H54 (cell line): ENCODE data around the gene GAS7.

Experiments
- DNase-seq: peaks from one replicate; pipeline ENCODE4 v3.0.0; 2011; ENCODE audit warnings: low spot score, mixed read lengths; ENCODE audit not compliant: insufficient read length
- FAIRE-seq: peaks from 3 replicates; lab custom pipeline; 2011; peaks lifted over from hg19 to GRCh38; lab: Jason Lieb, UNC
- POLR2A ChIP-seq: IDR thresholded peaks from 2 replicates; pipeline ENCODE4 v1.6.1; 2011; ENCODE audit warnings: low read depth, mild to moderate bottlenecking, low read length

Gene GAS7

DNA sequence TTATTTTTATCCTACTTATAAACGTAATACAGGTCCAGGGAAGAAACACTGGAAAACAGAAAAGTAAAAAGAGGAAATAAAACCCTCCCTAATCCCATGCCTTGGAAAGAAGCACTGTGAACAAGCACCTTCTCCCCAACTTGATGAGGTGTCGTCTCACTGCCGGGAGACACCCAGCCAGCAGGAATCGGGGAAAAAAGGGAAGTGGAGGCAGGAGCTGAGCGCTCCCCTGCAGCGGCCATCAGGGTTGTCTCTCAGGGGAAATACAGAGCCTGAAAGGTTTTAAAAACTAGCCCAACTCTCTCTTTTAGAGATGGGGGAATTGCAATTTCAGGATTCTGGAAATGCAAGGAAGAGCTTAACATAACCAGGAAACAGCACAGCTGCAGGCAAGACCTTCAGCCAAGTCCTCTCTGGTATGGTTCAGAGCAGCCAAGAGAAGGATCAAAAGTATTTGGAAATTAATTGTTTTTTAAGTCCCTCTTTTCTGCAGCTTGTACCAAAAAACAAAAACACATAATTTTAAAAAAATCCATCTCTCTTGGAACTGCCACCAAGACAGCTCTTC, 197.0 kb downstream of the GAS7 start:
- no peak for DNase-seq
- FAIRE-seq: no peak

DNA sequence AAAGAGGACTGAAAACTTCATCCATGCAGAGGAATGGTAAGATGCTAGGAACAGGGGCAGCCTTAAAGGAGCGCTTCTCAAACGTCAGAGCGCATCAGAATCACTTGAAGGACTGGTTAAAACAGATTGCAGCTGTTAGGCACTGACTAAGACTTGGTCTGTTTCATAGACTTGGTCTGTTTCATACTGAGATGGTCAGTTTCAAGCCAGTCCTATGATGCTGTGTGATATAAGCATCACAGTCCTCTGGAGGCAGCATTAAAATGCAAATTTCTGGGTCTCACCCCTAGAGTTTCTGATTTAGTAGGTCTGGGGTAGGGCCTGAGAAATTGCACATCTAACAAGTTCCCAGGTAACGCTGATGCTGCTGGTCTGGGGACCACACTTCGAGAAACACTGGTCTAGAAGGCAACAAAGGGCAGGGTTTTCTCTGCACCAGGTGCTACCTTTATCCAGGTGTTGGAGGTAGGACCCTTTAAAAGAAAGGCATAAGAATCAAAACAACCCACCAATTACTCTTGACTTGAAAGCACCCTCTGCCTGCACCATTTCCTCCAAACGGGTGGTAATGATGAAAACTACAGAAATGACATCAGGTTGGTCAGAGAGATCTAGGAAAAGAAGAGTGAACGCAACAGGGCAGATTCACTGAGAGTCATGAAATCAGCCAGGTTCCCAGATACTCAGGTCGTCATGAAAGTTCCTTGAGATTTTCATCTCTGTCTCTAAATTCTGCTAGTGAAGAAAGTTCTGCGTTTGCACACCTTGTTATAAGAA, 198.3 kb downstream of the GAS7 start:
- DNase-seq (no peak), FAIRE-seq (no peak)
- TF ChIP-seq POLR2A: no peak

More for the DNA sequence above, 197.0 kb downstream of the GAS7 start:
- TF ChIP-seq POLR2A: no peak

DNA sequence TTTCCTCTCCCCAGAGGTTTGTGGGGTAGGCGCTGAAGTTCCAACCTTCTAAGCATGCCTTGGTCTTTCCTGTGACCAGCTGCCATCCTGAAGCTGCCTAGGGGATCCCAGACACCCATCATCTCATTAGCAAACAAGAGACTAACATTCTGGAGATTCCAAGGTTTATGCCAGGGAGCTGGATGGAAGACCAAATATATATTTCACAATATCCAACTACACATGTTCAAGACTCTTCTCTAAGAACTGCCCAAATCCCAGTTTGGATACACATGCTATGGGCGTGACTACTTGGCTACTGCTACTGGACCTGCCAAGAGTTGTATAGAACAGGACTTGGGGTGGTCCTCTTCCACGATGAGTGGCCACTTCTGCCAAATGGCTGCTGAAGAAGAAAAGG, 200.3 kb downstream of the GAS7 start:
- DNase-seq (no peak), FAIRE-seq (no peak)
- no peak for TF ChIP-seq POLR2A

DNA sequence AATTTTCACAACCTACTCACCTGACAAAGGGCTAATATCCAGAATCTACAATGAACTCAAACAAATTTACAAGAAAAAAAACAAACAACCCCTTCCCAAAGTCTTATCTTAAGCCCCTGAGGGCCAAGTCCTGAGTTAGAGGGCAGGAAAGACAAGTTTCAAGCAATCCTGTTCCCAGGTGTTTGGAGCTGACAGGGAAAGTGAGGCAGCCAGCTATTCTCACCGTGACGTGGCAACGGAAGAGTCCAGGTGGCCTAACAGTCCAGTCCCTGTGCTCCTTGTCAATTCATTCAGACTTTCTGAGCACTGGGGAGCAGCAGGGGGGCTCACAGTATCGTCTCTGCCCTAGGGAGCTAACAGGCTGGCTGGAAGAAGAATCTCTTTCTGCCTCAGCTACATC, 203.6 kb downstream of the GAS7 start:
- TF ChIP-seq POLR2A: no peak
- FAIRE-seq (no peak), DNase-seq (no peak)

DNA sequence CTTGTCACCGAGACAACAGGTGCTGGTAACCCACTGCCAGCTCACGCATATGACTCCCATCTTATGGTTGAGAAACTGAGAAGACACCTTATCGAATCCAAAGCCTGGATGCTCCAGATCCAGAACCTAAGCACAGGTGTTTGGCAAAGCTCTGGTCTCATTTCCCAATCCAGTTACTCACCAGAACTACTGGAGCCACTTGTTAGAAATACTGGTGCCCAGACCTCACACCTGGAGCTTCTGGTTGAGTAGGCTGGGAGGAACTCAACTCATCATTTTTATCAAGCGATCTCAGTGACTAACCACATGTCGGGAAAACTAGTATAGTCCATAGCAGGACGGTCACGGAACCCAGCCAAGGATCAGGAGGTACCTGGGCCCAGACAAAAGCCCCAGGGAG, 206.6 kb downstream of the GAS7 start:
- FAIRE-seq: no peak
- DNase-seq: no peak
- TF ChIP-seq POLR2A: no peak

DNA sequence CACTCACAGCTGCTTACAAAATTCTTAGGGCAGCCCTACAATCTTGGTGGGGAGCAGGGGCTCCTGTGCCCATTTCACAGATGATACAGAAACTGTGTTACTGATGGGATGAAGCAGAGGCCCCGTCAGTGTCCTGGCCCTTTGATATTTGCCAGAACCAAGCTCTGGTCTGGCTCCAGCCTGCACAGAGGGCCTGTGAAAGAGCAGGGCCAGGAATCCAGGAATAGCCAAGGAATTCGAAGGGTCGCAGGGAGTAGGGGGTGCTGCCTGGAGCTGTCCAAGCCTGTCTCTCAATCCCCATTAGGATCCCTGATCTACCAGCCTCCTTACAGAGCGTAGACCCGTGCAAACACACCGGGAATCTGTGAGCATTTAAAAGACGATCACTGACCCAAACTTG, 207.1 kb downstream of the GAS7 start:
- TF ChIP-seq POLR2A: no peak
- no peak for FAIRE-seq
- no peak for DNase-seq

DNA sequence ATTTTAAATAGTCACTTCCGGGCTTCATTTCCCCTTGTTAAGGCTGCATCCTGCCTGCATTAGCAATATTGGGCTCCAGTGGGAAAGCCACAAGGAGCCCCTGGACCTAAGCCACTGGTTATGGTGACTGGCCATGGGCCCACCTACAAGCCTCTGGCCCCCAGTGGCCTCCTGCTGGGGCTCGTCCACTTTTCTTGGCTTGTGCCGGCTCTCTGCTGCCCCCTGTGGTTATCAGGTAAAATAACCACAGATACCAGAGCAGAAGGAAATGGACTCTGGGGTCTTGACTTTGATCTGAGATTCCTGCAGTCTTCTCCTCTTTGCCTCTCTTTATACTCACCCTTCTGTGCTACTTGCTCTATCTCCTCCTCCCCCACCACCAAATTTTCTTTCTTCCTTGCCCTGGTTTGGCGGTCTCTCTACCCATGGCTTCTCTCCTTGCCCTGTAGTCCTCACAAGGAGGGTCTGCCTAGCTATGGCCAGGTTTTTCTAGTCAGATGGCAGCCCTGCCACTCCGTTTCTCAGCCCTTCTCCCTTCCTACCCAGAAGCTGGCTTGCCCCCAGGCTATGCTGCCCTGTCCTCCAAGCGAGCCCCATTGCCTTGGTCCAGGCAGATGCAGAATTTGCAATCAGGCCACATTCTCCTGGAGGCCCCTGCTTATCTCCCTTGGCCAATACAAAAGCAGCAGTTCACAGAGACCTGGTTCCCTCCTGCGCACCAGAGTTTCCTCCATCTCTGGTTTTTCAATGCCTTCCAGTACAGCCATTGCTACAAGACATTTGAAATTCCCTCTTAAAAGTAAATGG, 210.4 kb downstream of the GAS7 start:
- no peak for TF ChIP-seq POLR2A
- DNase-seq (peak; percentile 55), FAIRE-seq (no peak)

DNA sequence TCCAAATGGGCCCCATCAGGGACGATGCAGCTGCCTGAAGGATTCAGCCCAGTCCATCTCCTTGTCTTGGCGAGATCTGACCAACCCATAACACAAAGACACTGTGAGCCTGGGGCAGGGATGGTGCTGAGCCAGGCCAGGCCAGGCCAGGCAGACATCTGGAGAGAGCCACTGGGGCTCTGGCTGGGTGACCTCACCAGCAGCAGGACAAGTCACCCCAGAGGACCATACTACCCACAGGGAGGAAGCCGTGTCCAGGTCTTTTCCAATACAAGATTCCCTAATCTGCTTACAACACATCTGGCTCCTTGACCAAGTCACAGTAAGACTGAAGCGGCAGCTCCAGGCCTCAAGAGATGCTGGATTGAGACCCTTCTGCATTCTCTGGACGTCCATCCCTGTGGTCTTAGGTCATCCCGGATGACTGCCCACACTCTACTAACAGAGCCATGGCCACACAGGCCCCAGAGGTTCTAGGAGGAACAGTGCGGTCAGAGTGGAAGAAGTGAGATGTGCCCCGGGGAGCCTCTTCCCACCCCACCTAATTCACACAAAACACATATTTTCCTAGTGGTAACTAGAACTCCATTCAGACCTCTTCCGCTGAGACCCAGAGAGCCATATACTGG, 211.5 kb downstream of the GAS7 start:
- TF ChIP-seq POLR2A: no peak
- no peak for DNase-seq
- no peak for FAIRE-seq

DNA sequence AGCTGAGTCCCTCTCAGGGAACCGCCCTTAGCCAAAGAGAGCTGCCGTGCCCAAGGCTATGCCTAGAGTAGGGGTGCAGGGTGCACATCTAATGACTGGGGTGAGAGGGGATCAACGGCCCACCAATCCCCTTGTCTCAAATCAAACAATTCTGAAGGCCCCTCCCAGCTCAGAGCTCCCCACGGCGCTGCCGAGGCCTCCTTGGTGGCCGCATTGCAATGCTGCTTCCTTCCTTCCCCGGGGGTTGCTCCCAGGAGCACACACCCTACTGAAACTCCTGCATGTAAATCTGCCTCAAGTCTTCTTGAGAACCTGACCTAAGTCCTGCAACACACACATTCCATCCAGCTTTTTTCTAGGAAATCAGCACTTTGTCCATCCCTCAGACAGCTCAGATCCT, 212.8 kb downstream of the GAS7 start:
- DNase-seq (no peak), FAIRE-seq (no peak)
- no peak for TF ChIP-seq POLR2A

DNA sequence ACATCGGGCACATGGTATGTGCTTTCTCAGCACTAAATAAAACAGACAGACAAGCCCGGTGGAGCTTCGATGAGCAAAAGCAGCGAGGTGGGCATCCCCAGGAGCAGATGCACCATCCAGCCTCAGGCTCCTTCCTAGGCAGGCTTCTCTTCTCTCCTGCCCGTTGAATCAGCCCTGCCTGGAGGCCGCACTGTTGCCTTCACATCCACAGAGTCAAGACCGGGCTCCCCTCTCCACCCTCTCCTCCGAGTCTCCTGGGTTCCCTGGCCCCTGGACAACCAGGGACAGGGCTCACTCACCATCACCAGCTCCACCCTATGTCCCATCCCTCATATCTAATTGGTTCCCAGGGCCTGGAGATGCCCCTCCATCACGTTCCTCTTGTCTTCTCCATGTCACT, 213.6 kb downstream of the GAS7 start:
- TF ChIP-seq POLR2A: no peak
- DNase-seq (no peak), FAIRE-seq (no peak)

DNA sequence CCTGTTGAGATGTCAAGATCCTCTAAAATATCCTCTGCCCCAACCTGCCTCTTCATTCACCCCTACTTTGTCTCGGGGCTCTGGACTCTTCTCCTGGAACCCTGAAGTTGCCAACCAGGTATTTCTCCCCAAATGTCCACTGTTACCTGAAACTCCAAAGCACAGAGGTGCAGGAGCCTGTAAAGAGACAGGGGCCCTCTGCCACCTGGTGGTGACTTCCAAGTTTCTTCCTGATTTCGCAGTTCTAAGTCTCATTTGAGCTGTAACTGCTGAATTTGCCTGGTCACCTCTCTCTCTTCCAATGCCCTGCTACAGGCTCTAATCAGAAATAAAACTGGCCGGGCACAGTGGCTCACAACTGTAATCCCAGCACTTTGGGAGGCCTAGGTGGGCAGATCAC, 216.2 kb downstream of the GAS7 start:
- TF ChIP-seq POLR2A: no peak
- peak; percentile 12 for DNase-seq
- FAIRE-seq: no peak

DNA sequence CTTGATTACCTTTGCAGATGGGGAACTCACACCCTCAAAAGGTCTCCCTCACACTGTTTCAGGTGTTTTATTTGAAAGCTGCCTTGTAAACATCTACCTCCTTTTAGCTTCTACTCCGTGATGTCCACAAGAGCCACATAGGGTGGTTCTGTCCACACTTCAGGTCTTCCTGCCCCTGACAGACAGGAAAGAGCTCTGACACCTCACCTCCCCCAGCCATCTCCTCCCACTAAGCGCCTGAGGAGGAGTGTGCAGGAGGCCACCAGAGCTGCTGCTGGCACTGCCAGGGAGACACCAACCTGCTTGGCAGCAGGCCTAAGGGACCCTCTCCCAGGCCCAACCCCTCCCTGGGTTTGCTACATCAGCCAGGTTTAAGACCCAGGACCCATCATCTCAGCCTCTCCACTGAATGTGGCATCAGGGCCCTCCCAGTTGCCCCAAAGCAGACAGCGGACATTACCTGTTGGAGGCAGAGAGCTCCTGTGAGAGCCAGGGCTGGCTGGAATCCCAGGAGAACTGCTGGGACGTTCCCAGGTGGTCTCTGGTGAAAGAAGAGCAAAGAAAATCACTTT, 217.0 kb downstream of the GAS7 start:
- no peak for TF ChIP-seq POLR2A
- no peak for DNase-seq
- no peak for FAIRE-seq

DNA sequence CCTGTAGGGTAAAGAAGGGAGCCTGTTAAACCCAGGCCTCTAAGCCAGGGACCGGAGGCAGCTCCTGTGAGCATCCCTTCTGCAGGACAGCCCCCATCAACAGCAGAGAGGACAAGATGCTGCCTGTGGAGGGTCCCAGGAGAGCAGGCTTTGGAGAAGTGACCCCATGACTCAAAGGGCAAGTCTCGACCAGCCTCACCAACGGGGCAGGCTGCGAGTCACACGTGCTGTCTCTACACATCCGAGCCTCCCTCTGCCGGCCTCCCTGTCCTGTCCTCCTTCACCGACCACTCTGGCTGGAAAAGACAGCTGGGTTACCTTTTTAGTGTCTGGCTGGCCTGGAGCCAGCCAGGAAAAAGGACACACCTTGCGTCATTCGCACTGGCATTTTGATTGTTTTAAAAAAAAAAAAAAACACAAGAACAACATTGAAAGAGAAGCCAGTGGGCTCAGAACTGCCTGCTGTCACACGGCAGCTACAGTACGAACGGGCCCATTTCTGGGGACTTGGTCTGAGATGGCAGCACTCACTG, 218.9 kb downstream of the GAS7 start:
- DNase-seq (no peak), FAIRE-seq (no peak)
- TF ChIP-seq POLR2A: no peak

DNA sequence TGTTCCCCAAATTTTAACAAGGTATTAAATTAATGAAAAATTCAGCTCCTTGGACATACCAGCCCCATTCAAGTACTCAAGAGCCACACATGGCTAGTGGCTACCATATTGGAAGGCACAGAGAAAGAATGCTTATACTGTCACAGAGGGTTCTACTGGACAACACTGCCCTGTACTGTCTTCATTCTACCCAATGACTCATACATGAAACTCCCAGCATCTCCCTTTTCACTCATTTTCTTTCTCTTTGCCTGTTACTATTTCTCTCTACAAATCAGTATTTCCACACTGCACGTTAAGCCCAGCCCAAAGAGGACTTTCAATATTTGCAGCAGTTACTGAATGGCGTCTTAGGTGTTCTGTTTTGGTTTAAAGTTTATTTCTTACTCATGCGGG, 221.2 kb downstream of the GAS7 start:
- FAIRE-seq (no peak), DNase-seq (no peak)
- TF ChIP-seq POLR2A: no peak
